Activated effector memory CD4-positive, alpha-beta T cell treated with Interleukin-2 at 50 U/mL for 16 hours (primary cell): ENCODE data around the gene ACOXL.

ENCODE experiments used
- DNase-seq: peaks from one replicate; pipeline ENCODE4 v3.0.0-alpha.2; 2020

The ACOXL gene

DNA sequence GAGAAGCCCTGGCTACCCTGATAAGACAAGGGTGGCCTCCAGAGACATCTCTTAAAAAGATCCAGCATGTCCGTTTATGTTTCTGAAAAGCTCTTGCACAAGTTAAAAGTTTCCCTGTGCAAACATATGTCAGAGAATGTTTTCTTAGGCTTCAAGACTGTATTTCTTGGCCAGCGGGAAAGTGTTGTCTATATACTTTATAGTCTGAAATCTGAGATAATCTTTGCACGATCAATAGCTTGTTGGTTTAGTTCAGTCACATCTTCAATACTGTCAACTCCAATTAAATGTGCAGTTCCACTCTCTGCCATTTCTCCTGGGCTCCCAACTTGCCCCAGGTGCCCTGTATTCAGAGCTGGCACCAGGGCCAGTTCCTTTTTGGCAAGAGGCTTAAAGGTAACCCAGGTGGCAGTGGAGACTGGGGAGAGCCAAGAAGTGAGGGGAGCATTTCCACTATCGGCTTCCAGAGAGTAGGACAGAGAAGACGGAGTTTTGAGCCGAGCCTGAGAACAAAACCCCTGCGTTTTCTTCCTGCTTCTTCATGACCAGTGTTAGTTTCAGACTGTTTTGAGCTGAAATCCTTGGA, 64.4 kb downstream of the ACOXL start:
- DNase-seq = no peak

DNA sequence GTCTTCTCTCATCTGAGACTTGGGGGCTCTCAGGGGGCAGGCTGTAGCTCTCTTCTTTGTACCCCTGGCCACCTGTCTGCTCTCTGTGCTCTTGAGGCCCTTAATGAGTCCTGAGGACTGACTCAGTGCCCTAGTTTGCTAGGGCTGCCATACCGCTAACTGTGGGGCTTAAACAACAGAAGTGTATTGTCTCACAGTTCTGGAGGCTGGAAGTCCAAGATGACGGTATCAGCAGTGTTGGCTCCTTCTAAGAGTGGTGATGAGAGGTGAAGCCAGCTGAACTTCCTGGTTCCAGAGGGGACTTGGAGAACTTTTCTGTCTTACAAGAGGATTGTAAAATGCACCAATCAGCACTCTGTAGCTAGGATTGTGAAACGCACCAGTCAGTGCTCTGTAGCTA, 67.0 kb downstream of the ACOXL start:
- DNase-seq = no peak

DNA sequence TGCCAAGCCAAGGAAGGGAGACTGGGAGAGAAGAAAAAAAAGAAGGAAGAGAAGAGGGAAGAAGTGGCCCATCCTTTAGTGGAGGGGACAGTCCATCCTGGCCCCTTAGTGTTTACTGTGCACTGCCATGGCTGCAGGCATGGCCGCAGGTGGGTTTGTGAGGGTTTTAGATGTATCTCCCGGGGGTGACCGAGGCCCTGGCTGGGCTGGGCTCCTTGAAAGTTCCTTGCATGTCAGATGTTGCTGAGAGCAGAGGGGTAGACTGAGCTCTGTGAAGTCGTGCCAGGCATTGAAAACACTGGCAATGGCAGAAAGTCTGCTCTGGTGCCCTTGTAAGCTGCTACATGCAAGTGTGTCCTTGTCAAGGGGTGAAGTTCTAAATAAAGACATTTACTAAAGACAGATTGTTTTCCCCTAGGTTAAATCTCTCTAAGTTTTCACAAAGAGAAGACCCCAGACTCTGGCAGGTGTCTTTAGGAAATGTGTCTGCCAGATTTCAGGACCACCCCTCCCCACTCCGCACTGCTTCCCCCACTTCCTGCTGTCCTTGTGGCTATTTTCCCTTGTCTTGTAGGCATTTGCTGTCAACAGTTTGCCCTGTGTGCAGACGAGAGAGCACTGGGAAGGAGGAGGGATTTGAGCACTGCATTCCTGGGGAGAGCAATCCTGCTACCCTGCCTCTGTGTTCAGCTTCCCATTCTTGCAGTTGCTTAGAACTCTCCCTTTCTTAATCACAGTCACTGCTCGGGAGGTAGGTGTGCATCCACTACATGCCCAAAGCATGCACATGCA, 68.4 kb downstream of the ACOXL start:
- DNase-seq = no peak

DNA sequence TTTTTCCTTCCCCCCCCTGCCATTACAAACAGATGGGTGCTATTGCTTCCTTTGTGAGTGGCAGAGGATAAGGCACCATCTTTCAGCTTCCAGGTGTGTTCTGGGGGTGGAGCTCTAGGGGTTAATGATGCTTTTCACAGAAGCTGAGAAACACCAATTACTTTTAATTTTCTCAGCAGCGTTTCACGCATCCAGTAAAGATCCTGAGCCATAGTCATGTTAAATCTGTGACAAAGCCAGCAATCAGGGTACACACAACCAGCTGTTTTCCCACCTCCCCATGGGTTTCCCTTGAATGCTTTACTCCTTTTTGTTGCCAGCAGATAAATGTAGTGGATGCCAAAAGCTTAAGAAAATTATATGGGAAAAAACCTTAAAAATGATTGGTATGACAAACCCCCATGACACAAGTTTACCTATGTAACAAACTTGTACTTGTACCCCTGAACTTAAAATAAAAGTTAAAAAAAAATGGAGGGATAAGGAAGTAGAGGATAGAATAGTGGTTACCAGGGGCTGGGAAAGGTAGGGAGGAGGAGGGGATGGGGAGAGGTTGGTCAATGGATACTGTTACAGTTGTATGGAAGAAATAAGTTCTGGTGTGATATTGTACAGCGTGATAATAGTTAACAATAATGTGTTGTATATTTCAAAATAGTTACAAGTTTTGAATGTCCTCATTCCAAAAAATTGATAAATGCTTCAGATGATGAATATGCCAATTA, 70.0 kb downstream of the ACOXL start:
- DNase-seq = no peak

DNA sequence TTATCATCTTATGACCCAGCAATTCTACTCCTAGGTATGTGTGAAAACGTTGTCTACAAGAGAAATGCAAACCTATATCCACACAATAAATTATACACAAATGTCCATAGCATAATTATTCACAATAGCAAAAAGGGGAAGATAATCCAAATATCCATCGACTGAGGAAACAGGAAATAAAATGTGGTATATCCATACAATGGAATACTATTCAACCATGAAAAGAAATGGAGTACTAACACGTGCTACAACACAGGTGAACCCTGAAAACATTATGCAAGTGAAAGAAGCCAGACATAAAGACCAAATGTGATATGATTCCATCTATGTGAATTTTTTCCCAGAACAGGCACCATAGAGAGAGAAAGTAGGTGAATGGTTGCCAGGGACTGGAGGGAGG, 72.1 kb downstream of the ACOXL start:
- no peak for DNase-seq

DNA sequence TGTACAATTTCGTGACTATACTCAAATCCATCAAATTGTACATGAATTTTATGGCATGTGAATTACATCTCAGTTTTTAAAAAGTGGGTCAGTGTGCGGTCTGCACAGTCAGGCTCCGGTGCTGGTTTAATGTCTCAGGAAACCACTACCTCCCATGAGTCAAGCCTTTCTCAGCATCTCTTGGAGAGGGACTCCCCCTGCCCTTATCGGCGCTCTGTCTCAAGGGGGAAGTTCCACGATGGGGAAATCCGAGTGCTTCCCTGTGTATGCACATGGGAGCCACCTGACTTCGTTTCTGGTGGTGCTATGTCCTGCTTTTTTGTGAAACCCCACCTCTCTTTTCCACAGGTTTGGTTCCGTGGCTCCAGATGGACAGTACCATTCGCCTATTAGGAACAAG, 72.5 kb downstream of the ACOXL start:
- peak; percentile 36 for DNase-seq

DNA sequence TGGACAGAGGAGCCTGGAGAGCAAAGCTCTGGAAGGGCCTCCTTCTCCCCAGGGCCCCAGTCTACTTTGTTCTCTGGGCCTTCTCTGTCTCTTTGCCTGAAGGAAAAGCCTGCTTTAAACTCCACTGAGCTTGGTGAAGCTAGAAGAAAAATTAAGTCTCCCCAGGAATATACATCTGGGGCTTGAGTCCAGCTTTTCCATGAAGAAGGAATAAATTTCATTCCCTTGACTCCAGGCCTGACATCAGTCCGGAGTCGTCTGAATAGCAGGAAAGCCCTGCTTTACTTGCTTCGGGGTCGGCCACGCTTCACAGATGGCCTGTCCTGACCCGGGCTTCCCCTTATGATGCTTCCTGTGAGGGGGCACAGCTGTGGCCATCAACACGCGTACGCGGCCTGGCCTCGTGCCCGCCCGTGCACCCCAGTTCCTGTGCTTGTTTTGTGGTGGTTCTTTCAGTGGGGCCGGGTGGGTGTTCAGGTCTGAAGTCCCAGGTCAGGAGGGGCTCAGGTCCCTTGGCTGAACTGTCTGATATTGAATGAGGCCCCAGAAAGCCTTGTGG, 73.6 kb downstream of the ACOXL start:
- DNase-seq = no peak

DNA sequence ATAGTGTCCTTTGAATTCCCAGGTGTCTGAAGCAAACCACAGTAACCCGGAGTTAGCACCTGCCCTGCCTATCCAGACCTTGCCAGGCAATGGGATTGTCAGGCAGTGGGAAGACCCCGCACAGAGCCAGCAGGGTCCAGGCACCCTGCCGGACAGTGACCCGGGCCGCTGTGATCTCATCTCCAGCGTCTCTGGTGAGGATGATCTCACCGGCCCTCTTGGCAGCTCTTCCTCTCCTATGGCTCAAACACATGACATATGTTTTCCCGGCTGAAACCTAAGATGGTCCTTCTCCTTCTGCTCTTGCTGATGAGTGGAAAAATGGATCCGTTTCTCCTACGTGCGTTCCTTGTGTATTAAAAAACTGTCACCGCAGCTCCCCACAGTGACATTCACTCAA, 75.1 kb downstream of the ACOXL start:
- DNase-seq = no peak

DNA sequence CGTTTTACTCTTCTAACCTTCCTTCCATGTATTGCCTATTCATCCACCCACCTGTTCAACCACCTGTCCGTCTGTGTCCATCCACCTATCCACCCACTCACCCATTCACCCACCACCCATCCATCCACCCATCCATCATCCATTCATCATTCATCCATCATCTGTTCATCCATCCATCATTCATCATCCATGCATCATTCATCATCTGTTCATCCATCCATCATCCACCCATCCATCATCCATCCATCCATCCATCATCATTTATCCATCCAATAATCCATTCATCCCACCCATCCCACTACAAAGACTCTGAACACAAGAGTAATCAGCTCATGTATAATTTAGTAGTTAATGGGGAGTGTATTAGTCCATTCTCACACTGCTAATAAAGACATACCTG, 78.0 kb downstream of the ACOXL start:
- no peak for DNase-seq

DNA sequence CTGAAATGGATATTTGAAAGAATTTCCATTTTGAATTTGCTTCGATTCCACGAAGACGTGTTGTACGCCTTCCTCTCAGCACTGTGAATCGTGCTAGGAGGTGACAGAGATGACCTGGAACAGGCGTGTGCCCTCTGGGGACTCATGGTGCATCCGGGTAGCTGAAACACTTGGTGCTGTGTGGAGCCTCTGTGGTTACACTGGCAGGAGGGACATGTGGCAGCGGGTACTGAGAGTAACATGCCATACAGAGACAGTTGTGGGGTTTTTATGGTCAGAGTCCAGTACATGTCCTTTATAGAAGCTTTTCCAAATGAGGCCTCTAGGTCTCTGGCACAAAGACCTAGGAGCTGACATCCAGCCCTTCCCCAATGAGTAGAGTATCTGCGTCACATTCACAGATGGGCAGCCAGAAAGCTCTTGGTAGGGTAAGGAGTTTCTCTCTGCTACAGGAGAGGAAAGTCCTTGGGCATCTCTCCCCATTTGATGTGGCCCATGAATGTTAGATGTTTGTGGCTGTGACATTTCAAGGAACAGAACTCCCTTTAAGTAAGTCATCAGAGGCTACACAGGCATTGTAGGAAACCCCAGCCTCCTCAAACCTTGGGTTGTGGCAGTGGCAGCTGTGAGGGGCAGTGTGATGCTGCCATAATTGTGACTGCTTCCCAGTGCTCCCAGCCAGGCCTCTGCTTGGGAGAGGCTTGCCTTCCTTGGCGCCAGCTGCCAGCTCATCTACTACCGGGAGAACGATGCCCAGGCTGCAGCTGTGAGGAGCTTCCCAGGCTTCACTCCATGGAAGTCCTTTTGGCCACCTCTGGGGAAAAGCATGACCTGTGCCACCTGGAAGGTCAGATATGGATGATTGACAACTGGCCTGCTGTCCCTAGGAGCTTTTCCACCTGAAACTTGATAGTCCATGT, 80.6 kb downstream of the ACOXL start:
- DNase-seq = no peak

DNA sequence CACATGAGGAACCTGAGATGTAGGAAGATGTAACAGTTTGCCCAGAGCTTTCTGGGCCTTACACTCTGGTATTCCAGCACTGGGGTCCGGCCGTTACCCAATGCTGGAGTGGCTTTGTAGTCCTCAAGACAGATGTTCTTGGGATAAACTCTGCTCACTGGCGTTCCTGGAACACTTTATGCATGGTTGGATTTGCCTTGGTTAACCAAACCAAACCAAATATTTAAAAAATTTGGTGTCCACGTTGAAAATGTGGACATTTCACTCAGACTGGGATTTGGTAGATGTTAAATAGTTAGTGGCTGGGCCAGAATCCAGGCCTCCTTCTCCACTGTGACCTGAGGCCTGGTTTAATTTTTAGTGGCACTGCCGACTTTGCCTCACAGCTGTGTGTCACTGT, 81.5 kb downstream of the ACOXL start:
- no peak for DNase-seq

DNA sequence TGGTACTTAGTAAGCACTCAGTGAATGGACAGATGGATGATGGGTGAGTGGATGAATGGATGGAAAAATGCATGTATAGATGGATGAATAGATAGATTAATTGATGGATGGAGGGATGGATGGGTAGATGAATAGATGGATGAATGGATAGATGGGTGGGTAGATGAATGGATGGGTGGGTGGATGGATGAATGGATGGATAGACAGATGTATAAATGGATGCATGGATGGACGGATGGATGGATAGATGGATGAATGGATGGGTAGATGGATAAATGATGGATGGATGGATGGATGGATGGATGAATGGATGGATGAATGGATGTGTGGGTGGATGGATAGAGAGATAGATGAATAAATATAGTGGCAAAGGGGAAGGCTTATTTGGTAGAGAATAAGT, 83.6 kb downstream of the ACOXL start:
- DNase-seq = no peak

DNA sequence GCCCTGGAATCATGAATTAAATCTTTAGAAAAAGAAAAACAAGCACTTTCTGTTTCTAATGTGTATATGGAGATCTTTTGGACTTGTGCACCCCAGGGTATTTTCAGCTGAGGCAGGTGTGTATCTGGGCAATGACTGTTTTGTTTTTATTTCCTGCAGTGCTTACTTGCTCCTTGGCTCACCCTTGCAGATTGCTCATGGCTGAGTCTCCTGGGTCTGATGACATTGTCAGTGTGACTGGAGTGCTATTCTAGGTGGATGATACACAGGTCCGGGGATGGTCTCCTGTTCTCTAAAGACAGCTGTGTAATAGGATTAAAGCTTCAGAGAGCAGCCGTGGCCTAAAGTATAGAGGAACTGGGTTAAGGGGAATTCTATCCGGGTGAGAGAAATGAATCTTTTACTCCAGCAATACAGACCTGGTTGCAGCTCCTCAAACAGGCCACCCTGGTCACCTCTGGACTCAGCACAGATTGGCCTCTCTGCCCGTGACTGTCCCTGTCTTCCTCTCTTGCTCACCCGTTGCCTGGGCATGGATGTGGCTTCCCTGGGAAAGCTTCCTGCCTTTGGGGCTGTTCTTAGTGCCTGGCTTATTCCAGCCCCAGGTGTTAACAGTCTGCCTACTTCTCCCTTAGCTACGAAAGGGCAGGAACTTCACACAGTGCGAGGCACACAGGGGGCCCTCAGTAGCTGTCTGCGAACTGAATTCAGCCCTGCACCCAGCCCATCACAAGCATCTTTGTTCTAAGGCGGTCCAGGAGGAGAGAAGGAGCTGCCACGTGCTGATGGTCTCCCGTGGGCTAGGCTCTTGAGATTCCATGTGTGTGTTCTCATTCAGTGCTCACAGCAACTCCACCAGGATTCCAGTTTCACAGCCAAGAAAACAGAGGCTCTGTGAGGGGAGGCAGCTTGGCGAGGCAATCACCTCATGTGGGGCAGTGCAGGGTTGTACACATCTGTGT, 84.3 kb downstream of the ACOXL start:
- DNase-seq = no peak

DNA sequence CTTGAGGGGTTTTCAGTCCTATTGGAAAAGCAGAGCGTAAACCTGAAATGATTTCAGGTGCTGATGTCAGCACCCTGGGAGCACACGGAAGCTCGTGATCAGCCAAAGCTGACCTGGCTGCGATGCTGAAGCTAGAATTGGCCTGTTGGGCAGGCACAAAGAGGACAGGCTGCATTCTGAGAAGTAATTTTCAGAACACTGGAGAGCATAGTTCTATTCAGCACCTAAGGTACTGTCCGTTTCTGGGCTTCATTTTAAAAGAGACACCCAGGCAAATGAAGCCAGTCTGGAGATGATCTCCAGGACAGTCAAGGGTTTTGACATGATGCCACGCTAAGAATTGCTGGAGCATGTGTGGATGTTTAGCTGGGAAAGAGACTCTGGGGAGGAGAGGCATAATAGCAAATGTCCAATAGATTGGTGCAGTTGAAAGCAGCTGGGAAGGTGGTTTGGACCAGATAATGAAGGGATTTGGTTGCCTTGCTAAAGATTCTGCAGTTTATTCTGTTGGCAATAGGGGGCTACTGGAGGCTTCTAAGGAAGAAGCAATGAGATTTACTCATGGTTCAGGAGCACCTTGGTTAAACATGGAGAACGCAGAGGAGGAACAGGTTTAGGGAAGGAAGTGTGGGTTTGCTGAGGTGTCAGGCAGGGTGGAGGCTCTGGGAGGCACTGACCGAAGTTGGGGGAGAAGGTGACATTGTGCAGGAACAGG, 86.6 kb downstream of the ACOXL start:
- DNase-seq = no peak

DNA sequence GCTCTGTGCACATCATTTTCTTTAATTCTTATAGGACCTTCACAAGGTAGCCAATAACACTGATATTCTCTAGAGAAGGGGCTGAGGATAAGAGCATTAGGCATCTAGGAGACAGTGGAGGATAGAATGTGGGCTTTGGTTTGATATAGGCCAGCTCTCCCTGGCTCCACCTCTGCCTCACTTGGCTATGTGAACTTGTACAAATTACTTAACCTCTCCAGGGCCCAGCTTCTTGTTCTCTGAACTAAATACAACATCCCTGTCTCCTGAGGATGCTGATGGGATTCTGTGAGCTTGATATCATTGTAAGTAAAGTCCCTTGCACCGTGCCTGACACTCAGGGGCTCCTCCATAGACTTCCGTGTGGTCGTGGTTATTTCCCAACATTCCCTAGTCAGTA, 87.3 kb downstream of the ACOXL start:
- no peak for DNase-seq

DNA sequence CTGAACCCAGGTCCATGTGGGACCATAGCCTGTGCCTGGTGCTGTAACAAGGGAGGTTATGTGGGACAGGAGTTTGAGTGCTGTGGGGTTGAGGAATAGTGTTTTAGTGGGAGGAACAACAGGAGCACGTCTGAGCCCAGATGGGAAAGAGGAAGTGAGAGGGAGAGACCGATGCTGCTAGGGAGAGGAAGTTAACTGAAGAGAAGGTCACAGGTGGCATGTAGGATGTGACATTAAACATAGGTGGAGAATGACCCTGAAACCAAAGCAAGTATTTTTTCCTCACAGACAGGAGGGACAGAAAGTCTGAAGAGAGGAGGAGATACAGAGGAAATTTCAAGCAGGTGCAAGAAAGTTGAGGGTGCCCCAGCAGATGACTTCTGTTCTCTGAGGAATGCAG, 87.8 kb downstream of the ACOXL start:
- no peak for DNase-seq

DNA sequence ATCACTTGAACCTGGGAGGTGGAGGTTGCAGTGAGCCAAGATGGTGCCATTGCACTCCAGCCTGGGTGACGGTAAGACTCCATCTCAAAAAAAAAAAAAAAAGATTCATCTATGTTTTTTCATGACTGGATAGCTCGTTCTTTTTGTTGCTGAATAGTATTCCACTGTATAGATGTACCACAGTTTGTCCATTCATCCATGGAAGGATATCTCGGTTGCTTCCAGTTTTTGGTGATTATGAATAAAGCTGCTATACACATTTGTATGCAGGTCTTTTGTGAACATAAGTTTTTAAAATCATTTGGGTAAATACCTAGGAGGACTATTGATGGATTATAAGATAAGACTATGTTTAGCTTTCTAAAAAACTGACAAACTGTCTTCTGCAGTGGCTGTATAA, 90.8 kb downstream of the ACOXL start:
- no peak for DNase-seq

DNA sequence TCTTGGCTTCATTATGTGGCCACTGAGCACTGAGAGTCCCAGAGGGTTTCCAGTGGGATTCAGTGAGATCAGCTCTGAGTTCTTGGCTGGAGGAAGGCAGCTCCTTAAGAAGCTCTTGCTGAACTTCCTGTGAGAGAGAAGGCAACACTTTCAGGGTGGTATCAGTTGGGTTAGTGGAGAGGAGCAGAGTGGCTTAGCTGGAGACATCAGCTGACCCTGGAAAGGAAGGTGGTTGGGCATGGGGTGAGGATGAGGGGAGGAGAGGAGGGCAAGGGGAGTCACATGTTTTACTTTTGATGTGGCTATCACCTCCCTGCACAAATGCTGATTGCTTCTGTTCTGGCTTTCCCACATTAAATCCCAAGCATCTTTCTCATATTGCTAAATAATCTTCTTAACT, 95.1 kb downstream of the ACOXL start:
- no peak for DNase-seq

DNA sequence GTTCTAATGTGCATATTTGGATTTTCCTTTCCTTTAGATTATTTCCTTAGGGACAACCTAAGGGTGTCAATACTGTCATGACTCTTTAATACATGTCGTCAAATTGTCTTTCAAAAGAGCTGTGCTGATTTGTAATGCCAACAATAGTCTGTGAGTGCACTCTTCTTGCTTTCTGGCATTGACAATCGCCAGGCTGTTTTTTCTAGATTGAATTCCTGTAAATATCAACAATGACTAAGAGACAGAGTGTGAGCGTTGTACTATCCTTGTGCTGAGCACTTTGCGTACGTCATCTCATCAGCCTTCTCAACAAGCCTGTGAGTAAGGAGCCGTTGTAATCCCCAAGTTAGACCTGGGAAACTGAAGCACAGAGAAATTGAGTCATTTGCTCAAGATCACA, 96.0 kb downstream of the ACOXL start:
- DNase-seq = no peak

DNA sequence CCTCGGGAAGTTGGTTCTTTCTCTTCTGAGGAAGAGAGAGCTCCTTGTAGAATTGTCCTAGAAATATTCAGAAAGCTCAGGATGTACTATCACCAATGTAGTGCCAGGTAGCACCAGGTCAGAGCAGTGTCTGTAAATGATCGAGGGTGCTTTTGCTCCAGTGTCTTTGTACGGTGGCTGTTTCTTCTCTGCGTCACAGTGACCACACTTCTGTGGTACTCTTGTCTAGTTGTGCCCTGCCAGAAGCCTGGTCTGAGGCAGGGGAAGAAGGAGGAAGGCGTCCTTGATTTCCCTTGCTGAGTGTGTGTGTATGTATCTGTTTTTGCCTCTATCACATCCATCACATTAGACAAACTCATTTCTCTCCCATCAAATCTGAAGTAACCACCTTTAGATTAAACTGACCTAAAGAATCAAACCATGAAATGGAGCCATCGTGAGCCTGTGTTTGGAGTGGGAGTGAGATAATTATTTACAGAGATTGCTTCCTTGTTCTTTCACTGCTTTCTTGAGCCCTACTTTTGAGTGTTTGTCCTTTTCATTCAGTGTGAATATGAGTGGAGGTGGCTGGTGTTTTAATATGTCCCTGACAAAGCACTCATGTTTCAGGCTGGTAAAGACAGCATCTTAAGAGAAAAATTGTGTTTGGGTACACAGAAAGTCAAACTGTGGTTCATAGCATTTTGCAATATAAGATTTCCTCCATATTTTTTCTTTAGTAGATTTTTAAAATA, 97.2 kb downstream of the ACOXL start:
- no peak for DNase-seq
